Loucy (cell line): ENCODE data around the gene ZMYND8.

Experiments used
- H2AFZ ChIP-seq: fragments of 200-600 bp; sonication (generic); 2 replicates; pipeline ENCODE4 v1.6.0; 2016; ENCODE audit warnings: antibody characterized with exemption, mild to moderate bottlenecking, low read length, moderate library complexity
- H3F3A ChIP-seq: fragments of 200-600 bp; 2 replicates; pipeline ENCODE4 v1.6.0; 2016; ENCODE audit warnings: antibody characterized with exemption, low read depth, mild to moderate bottlenecking
- H3K27me3 ChIP-seq: fragments of 200-600 bp; sonication (generic); 2 replicates; pipeline ENCODE4 v1.6.1; 2014; ENCODE audit warnings: low read length, mild to moderate bottlenecking; ENCODE audit not compliant: insufficient read depth, poor library complexity, severe bottlenecking
- H3K36me3 ChIP-seq: fragments of 200-600 bp; sonication (generic); 2 replicates; pipeline ENCODE4 v1.6.1; 2016; ENCODE audit warnings: low read length; ENCODE audit not compliant: insufficient read depth
- H3K4me1 ChIP-seq: fragments of 200-600 bp; sonication (generic); 2 replicates; pipeline ENCODE4 v1.5.1; 2014; ENCODE audit warnings: low read length, mild to moderate bottlenecking; ENCODE audit not compliant: insufficient read depth, poor library complexity, severe bottlenecking
- H3K4me2 ChIP-seq: fragments of 200-600 bp; sonication (generic); 2 replicates; pipeline ENCODE4 v1.6.0; 2014; ENCODE audit warnings: antibody characterized with exemption, low read length, low read depth, mild to moderate bottlenecking; ENCODE audit not compliant: poor library complexity, severe bottlenecking
- H3K4me3 ChIP-seq: fragments of 200-600 bp; sonication (generic); 2 replicates; pipeline ENCODE4 v1.5.1; 2014; ENCODE audit warnings: low read length, mild to moderate bottlenecking, mixed read lengths; ENCODE audit not compliant: poor library complexity, severe bottlenecking
- H3K79me2 ChIP-seq: fragments of 200-600 bp; sonication (generic); 2 replicates; pipeline ENCODE4 v1.6.1; 2014; ENCODE audit warnings: low read length; ENCODE audit not compliant: insufficient read depth
- H3K9ac ChIP-seq: fragments of 200-600 bp; sonication (generic); 2 replicates; pipeline ENCODE4 v1.6.0; 2014; ENCODE audit warnings: mild to moderate bottlenecking, low read depth, low read length, moderate library complexity; ENCODE audit not compliant: poor library complexity, severe bottlenecking
- H3K9me2 ChIP-seq: fragments of 200-600 bp; sonication (generic); replicated peaks from 2 replicates; pipeline ENCODE4 v1.6.1; 2016; ENCODE audit warnings: low read depth, low read length, mixed read lengths
- H3K9me3 ChIP-seq: fragments of 200-600 bp; sonication (generic); 2 replicates; pipeline ENCODE4 v1.6.1; 2014; ENCODE audit warnings: mild to moderate bottlenecking, antibody characterized with exemption, low read length, low read depth; ENCODE audit not compliant: insufficient read depth
- H4K20me1 ChIP-seq: fragments of 200-600 bp; sonication (generic); 2 replicates; pipeline ENCODE4 v1.6.0; 2014; ENCODE audit warnings: antibody characterized with exemption, low read length, mild to moderate bottlenecking; ENCODE audit not compliant: insufficient read depth, poor library complexity, severe bottlenecking
- EZH2phosphoT487 ChIP-seq: fragments of 200-600 bp; IDR thresholded peaks from 2 replicates; pipeline ENCODE4 v1.6.1; 2018; ENCODE audit warnings: antibody characterized with exemption, mild to moderate bottlenecking, moderate library complexity, borderline replicate concordance
- TF ChIP-seq, protein P1 (sequence below): fragments of 200-600 bp; sonication (generic); conservative IDR thresholded peaks from 2 replicates; pipeline ENCODE4 v1.5.1; 2014; ENCODE audit warnings: mild to moderate bottlenecking, antibody characterized with exemption, low read length

The ZMYND8 gene

GRCh38 chr20:47256668-47257236 lies 99.7 kb downstream of the ZMYND8 start:
- TF ChIP-seq, protein P1, sequence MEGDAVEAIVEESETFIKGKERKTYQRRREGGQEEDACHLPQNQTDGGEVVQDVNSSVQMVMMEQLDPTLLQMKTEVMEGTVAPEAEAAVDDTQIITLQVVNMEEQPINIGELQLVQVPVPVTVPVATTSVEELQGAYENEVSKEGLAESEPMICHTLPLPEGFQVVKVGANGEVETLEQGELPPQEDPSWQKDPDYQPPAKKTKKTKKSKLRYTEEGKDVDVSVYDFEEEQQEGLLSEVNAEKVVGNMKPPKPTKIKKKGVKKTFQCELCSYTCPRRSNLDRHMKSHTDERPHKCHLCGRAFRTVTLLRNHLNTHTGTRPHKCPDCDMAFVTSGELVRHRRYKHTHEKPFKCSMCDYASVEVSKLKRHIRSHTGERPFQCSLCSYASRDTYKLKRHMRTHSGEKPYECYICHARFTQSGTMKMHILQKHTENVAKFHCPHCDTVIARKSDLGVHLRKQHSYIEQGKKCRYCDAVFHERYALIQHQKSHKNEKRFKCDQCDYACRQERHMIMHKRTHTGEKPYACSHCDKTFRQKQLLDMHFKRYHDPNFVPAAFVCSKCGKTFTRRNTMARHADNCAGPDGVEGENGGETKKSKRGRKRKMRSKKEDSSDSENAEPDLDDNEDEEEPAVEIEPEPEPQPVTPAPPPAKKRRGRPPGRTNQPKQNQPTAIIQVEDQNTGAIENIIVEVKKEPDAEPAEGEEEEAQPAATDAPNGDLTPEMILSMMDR: no peak
- no peak for TF ChIP-seq EZH2phosphoT487
- no peaks in the 10 kb centered on the region for H3K27me3 ChIP-seq
- no peaks in the 10 kb centered on the region for H3K9me2 ChIP-seq
- H3K4me2 ChIP-seq: no peak overlapping the region
- no peaks in the 10 kb centered on the region for H3K9me3 ChIP-seq
- peaks cover 86% of the 10 kb centered on the region for H3K36me3 ChIP-seq
- peaks cover 3% of the 10 kb centered on the region for H3K4me1 ChIP-seq
- H3F3A ChIP-seq: no peaks in the 10 kb centered on the region
- H2AFZ ChIP-seq: no peak overlapping the region
- H3K4me3 ChIP-seq: no peak overlapping the region
- H3K9ac ChIP-seq: no peak overlapping the region
- peaks cover 24% of the 10 kb centered on the region for H4K20me1 ChIP-seq
- peaks cover 53% of the 10 kb centered on the region for H3K79me2 ChIP-seq

- H3K4me2 ChIP-seq: no peak overlapping the region
- TF ChIP-seq, protein P1: no peak
- TF ChIP-seq EZH2phosphoT487: no peak
- H3K9me2 ChIP-seq: no peaks in the 10 kb centered on the region
- H3K9me3 ChIP-seq: no peaks in the 10 kb centered on the region
- no peak overlapping the region for H2AFZ ChIP-seq
- H4K20me1 ChIP-seq: peaks cover 24% of the 10 kb centered on the region
- no peaks in the 10 kb centered on the region for H3K4me1 ChIP-seq
- no peak overlapping the region for H3K9ac ChIP-seq
- no peaks in the 10 kb centered on the region for H3F3A ChIP-seq
- no peak overlapping the region for H3K4me3 ChIP-seq
- peaks cover 39% of the 10 kb centered on the region for H3K79me2 ChIP-seq
- H3K27me3 ChIP-seq: no peaks in the 10 kb centered on the region
- H3K36me3 ChIP-seq: peaks cover 85% of the 10 kb centered on the region
These were observed 102.6 kb downstream of the ZMYND8 start for GRCh38 chr20:47253872-47254271.

DNA sequence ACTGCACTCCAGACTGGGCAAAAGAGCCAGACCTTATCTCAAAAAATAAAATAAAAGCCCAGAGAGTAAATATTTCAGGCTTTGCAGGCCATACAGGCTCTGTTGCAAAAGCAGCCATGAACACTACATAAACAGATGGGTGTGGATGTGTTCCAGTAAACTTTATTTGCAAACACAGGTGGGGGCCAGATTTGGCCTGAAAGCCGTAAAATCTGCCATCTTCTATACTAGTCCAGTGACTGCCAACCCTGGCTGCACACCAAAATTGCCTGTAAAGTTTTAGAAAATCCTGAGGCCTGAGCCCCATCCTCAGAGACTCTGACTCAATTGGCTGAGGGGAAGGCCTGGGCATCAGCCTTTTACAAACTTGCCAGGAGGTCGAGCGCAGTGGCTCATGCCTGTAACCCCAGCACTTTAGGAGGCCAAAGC lies 103.6 kb downstream of the ZMYND8 start:
- H4K20me1 ChIP-seq: peaks cover 24% of the 10 kb centered on the region
- no peaks in the 10 kb centered on the region for H3F3A ChIP-seq
- H3K4me2 ChIP-seq: no peak overlapping the region
- no peak overlapping the region for H3K9ac ChIP-seq
- H3K9me3 ChIP-seq: no peaks in the 10 kb centered on the region
- H3K4me3 ChIP-seq: no peak overlapping the region
- H3K36me3 ChIP-seq: peaks cover 86% of the 10 kb centered on the region
- H3K79me2 ChIP-seq: peaks cover 30% of the 10 kb centered on the region
- H2AFZ ChIP-seq: no peak overlapping the region
- H3K4me1 ChIP-seq: no peaks in the 10 kb centered on the region
- no peaks in the 10 kb centered on the region for H3K27me3 ChIP-seq
- TF ChIP-seq, protein P1: no peak
- TF ChIP-seq EZH2phosphoT487: no peak
- H3K9me2 ChIP-seq: no peaks in the 10 kb centered on the region
